ENCODE results near the gene RIPK1.

RIPK1 gene

DNA sequence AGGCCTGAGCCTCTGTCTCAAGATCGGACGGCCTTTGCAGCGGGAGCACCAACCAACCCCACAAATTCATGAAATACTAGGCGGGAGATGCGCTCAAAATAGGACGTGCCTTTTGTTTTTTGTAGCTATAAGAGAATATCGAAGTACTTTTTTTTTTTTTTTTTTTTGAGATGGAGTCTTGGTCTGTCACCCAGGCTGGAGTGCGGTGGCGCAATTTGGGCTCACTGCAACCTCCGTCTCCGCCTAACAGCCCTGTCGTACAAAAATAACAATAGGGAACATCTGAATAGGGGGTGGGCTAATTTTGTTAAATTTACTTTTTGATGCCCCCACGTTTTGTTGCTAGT is 94.9 kb downstream of the RIPK1 start:
- DNase-seq (ENCODE audit: insufficient read length, low spot score) = no peak
- no peak for TF ChIP-seq POLR2A (IDR thresholded peaks at IDR 0.05; ENCODE audit: low read depth, low read length)

GRCh38 chr6:3164388-3164787 is 96.1 kb downstream of the RIPK1 start:
- no peak for TF ChIP-seq POLR2A (IDR thresholded peaks at IDR 0.05; ENCODE audit: low read depth, low read length)
- FAIRE-seq (no peak), DNase-seq (ENCODE audit: insufficient read length, low spot score) (no peak)

More for the DNA sequence above, 94.9 kb downstream of the RIPK1 start:
- FAIRE-seq = no peak
